ENCODE measurements around the gene OR5H15.
"Not testable (repeated sequence)": the region's sequence is repeated elsewhere in the genome, so short reads cannot be mapped to it uniquely, and the experiment has no call there.

GRCh38 chr3:98149456-98149855, 17.0 kb upstream of the OR5H15 start:
- not testable (repeated sequence) for TF ChIP-seq CTCF (IDR thresholded peaks at IDR 0.05 in 4 of 5, conservative IDR thresholded peaks at IDR 0.05 in 1 of 5); POLR2A (IDR thresholded peaks at IDR 0.05)
